Measurements from ENCODE around the gene DMXL1.

- TF ChIP-seq CTCF (IDR thresholded peaks at IDR 0.05) = no peak
- TF ChIP-seq POLR2AphosphoS5 (IDR thresholded peaks at IDR 0.05; ENCODE audit: low read depth, low read length) = no peak
Observed at GRCh38 chr5:119290161-119290569, 219.3 kb downstream of the DMXL1 start.

Data from Panc1 (cell line).